Umbilical cord (tissue), 2 donors: Measurements from ENCODE around the gene CCNL1. TPM values are rescaled to one million over a fixed set of nuclear protein-coding genes. Genes with fewer than 3 reads are reported as not detected.
"Not testable (repeated sequence)": the region's sequence is repeated elsewhere in the genome, so short reads cannot be mapped to it uniquely, and the experiment has no call there.

Source experiments
- DNase-seq: peaks from one replicate; pipeline ENCODE4 v3.0.0-alpha.2; 2015; ENCODE audit warnings: low spot score
- total RNA-seq: library from RNA; depleted of rRNA; stranded (reverse); fragments of >200 nt; gene quantifications from one replicate; pipeline ENCODE4 v1.2.3, GENCODE V29; 2014; ENCODE audit warnings: low replicate concordance; ENCODE audit not compliant: insufficient read depth

Gene CCNL1
- total RNA-seq, 1 donor from 2014 or later, result 505 TPM

DNA sequence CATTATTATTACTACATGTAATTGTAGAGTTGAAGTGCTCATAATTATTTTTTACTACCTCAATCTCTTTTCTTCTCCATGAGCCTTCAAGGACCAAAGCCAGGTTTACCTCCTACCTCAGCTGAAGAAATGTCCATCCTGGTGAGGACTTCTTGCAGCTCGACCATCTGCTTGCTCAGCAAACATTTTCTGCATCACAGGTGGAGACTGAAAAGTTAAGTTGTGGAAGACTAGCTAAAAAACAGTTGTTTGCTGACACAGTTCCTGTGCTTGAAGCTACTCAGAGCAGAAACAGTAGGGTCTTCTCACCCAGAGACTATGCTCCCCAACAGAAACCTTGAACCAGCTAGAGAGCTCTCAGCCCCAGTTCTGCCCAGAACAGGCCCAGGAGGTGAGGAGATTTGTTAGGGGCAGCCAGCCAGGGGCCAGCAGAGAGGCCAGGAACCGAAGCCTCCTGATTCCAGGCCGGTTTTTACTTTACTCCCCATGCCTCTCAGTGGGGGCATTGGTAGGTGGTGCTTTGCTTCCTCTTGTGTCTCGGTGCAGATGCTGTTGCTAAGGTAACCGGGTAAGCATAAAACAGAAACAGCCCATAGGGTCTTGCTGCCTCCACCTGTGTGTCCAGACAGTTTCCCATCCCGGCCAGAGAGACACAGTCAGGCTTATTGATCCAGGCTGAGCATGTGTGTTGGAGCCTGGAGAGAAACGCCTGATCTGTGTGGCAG is 54.9 kb downstream of the CCNL1 start:
- no peak for DNase-seq

DNA sequence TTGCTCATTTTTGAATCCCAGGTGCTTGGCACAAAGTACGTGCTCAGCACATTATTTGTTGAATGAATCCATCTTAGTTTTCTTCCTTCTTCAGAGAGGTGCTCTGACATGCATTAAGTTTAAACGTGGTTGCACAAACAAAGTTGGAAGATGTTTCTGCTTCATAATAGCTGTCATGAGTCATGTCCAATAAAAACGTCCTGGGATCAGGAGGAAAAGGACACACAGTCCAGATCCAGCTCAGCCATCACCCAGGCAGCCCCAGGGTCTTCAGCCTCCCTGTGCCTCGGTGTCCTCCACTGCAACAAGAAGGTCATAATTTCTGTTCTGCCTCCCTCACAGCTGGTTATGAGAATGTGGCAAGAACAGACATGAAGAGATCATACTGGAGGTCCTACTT is 55.4 kb downstream of the CCNL1 start:
- peak; percentile 72 for DNase-seq

DNA sequence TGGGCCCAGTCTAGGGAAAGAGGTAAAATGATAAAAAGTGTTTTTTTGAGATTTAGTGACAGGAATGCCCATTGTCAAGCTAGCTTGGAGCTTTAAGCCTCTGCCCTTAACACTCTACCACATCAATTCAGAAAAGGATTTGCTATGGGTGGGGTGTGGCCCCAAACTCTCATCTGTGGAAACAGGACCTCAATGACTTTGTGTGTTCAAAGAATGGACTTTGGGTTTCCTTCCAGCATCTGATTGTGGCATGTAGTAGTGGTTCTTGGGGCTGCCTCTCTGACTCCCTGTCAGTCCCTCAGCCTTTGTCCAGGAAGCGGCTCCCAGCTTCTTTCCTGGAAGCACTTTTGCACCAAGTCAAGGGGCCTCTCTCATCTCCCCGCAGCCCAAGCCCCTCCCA is 56.1 kb downstream of the CCNL1 start:
- no peak for DNase-seq

DNA sequence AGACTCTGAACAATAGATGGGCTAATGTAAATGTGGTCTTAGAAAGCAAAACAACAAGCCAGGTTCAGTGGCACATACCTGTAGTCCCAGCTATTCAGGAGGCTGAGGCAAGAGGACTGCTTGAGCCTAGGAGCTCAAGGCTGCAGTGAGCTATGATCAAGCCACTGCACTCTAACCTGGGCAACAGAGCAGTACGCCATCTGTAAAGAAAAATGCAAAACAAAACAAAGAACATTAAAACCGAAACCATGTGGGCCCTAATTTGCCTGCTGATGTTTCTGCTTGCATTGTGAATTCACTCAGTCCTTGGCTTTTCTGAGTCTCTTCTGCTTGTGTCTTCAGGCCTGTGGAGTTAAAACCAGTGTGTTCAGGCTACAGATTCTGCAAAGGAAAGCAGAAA is 56.7 kb downstream of the CCNL1 start:
- DNase-seq, result no peak

DNA sequence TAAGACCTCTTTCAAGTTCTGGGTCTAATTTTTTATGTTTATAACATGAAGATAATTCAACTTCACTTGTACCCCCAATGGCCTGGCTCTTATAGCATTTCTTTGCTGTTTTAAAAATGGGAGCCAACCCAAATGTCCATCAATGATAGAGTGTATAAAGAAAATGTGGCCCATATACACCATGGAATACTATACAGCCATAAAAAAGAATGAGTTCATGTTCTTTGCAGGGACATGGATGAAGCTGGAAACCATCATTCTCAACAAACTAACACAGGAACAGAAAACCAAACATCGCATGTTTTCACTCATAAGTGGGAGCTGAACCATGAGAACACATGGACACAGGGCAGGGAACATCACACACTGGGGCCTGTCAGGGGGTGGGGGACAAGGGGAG is 57.4 kb downstream of the CCNL1 start:
- DNase-seq, result not testable (repeated sequence)

DNA sequence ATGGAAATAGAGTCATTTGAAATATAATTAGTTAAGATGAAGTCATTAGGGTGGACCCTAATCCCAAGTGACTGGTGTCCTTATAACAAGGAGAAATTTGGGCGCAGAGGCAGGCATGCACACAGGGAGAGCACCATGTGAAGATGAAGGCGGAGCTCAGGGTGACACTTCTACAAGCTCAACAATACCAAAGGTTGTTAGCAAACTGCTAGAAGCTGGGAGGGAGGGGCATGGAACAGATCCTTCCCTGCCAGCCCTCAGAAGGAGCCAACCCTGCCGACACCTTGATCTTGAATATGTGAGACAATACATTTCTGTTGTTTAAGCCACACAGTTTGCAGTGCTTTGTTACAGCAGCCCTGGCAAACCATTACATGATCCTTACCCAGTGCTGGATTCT is 57.8 kb downstream of the CCNL1 start:
- DNase-seq, result no peak

DNA sequence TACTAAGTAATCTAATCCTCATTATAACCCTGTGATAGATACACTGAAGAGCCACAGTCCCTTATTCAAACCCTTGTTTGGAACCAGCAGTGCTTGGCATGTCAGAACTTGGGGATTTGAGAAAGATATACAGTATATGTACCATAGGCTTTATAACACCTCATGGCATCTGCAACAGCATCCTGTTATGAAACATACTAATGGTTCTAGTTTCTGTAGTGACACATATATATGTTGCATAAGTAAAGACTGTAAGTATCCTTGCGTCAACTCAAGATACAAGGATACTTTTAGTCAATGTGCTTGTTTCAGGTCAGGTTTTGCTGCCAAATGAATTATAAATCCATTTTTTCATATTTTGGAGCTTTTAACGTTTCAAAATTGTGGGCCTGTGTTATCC is 58.5 kb downstream of the CCNL1 start:
- no peak for DNase-seq

DNA sequence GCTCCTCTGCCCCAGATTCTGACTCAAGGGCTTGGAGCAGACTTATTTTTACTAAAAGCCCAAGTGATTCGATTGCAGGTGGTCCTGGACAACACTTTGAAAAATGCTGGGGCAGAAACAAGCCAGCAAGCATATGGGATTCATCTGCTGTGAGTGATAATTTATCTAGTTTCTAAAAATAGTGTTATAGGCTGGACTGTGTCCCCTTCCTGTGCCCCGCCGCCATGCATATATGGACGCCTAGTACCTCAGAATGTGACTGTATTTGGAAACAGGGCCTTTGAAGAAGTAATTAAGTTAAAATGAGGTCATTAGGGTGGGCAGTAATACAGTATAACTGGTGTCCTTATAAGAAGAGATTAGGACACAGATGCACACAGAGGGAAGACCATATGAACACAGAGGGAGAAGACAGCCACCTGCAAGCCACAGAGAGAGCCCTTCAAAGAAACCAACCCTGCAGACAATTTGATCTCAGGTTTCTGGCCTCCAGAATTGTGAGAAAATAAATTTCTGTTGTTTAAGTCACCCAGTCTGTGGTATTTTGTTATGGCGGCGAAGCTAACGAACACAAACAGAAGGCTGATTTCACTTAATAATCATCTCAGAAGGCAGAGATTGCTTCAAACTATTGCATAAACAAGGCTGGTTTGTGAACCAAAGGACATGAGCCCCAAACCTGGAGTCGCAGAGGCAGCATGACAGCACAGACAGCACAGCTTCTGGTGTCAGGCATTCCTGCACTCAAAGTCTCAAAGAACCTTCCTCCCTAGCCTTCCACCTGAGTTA is 59.1 kb downstream of the CCNL1 start:
- DNase-seq, result no peak

DNA sequence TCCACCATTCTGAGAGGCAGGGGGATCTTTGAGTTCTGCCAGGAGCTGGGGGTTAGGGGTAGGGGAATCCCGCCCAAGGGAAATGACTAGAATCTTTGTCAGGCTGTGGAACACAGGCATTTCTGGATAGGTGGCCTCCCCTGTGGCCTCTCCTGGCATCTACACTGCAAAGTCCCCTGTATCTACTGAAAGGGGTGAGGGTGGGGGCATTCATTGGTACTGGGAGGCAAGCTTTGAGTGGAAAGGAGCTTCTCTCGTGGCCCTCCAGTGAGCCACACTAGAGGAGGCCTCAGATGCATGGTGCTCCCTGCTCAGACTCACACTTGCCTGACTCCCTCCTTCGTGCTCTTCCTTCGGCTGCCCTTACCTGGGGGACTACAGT is 59.9 kb downstream of the CCNL1 start:
- DNase-seq, result no peak

DNA sequence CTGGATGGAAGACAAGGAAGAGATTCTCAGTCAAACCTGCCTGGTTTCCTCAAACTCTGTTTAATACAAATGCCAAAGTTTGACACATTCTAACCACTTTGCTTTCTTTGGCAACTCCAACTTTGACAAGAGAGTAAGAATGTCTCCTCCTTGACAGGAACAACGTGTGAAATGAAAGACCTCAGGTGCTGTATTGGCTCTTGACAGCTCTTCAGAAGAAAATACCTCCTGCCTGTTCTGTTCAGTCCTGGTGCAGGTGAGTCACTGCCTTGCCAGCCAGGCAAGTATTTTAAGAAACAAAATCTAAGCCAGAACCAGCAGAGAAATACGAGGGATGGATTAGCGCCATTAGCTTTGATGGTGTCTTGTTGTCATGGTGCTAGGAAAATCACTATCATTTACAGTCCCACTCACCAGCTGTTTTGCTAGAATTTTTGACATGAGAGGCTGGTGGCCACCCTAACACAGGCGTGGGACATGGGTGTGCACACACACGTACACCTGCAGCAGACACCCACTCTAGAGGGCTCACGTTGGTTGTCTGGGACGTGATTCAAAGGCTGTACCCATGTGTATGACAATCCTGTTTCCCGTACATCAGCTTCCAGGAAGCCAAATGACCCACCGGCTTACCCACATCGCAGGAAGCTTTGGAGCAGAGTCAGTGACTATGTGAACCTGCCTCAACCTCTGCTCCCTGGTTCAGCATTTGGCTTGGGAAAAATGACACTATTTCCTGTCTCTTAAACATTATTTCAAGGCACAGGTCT is 60.4 kb downstream of the CCNL1 start:
- peak; percentile 56 for DNase-seq

DNA sequence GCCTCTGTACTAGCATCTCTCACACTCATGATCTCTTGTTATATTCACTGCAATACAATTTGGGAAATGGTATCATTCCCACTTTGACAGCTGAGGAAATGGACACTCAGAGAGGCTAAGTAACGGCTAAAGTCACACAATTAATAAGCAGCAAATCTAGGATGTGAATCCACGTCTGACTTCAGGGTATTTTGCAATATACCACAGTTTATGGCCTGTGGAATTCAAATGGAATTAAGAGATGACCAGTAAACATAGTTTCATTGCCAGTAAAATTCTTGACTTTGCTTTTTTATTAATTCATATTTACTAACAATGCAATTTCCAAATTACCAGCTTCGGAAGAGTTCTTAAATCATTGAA is 61.1 kb downstream of the CCNL1 start:
- peak; percentile 52 for DNase-seq

DNA sequence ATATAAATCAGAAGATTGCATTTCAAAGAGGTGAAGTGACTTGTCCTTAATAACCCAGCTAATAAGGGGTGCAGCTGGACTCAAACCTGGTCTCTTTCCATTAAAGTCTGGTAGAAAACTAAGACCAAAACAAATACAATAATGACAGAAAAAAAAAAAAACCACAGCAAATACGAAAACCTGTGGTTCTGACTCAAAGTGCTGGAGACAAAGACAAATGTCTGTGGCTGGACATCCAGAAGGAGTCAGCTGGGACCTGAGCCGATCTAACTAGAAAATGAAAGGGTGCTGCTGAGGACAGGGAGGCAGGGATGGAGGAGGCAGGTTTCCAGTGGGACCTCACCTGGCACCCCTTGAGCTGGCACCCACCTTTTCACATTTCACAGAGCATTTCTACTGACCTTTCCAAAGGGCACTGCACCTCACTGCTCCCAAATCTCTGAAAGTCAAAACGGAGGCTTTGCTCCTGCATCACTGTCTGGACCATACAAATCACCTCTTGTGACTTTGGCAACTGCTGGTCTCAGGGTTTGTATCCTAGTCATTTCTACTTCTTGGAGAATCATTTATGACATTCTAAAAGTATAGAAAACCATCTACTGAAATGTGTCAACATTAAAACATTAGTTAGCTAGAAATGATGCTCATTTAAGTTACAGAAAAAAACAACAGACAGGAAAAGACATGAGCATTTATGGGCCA is 61.7 kb downstream of the CCNL1 start:
- DNase-seq, result no peak
